Skeletal muscle tissue (tissue), 4 donors: ENCODE measurements around the gene LRCH3. TPM values are rescaled to one million over a fixed set of nuclear protein-coding genes. Genes with fewer than 3 reads are reported as not detected.

Source experiments
- H3K27ac ChIP-seq: one replicate; pipeline ENCODE4 v1.7.0; 2013; ENCODE audit warnings: mild to moderate bottlenecking, low read depth, low read length, inconsistent platforms
- H3K27me3 ChIP-seq, 3 donors: one replicate each; pipeline ENCODE4 v1.7.0; 2013; ENCODE audit warnings: low read length in 3 of 3; ENCODE audit not compliant: control insufficient read depth in 3 of 3, insufficient read depth in 3 of 3
- H3K36me3 ChIP-seq, 3 donors: one replicate each; pipeline ENCODE4 v1.7.0; 2013; ENCODE audit warnings: low read length in 3 of 3; ENCODE audit not compliant: control insufficient read depth in 3 of 3, insufficient read depth in 3 of 3
- H3K4me1 ChIP-seq, 3 donors: one replicate each; pipeline ENCODE4 v1.7.0; 2013; ENCODE audit warnings: low read length in 3 of 3, mild to moderate bottlenecking in 3 of 3; ENCODE audit not compliant: control insufficient read depth in 3 of 3, insufficient read depth in 3 of 3
- H3K4me3 ChIP-seq, 3 donors: one replicate each; pipeline ENCODE4 v1.7.0; 2013; ENCODE audit warnings: low read length in 3 of 3
- H3K9ac ChIP-seq, 3 donors: one replicate each; pipeline ENCODE4 v1.7.0; 2013; ENCODE audit warnings: low read length in 3 of 3, mild to moderate bottlenecking in 3 of 3, moderate library complexity in 2 of 3, low read depth in 1 of 3
- H3K9me3 ChIP-seq, 3 donors: one replicate each; pipeline ENCODE4 v1.7.0; 2013; ENCODE audit warnings: low read length in 3 of 3; ENCODE audit not compliant: control insufficient read depth in 3 of 3
- total RNA-seq: library from RNA; depleted of rRNA; stranded (reverse); fragments of >200 nt; gene quantifications from one replicate; pipeline ENCODE4 v1.2.3, GENCODE V29; 2014
- donor health status: Osteomylitis.

The LRCH3 gene
- total RNA-seq, 1 donor from 2014 or later: 48.0 TPM

DNA sequence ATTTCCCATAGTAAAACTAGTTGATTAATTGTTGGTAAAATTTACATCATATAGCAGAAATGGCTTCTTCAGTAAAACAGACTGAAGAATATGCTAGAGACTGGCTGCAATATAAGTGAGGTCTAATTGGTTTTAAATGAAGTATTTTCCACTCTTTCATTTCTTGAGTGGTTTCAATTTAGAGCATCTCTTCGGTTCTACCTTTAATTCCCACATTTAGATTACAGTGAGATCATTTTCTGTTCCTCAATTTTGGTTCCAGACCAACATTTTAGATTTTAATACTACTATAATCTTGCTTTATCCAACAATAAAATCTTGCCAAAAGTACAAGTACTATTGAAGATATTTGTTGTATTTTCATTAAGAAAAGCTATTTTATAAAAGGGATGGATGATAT is 1.0 kb upstream of the LRCH3 start:
- Histone ChIP-seq H3K4me1 (peaks cover 0 to 11% (median 4%) of the 10 kb centered on the region in 3 donors), H3K27ac (peak overlapping the region; percentile 95), H3K36me3 (peaks cover 0 to 2% (median 0%) of the 10 kb centered on the region in 3 donors), H3K9me3 (no peaks in the 10 kb centered on the region), H3K27me3 (no peaks in the 10 kb centered on the region), H3K4me3 (no peak overlapping the region), H3K9ac (no peak overlapping the region)

DNA sequence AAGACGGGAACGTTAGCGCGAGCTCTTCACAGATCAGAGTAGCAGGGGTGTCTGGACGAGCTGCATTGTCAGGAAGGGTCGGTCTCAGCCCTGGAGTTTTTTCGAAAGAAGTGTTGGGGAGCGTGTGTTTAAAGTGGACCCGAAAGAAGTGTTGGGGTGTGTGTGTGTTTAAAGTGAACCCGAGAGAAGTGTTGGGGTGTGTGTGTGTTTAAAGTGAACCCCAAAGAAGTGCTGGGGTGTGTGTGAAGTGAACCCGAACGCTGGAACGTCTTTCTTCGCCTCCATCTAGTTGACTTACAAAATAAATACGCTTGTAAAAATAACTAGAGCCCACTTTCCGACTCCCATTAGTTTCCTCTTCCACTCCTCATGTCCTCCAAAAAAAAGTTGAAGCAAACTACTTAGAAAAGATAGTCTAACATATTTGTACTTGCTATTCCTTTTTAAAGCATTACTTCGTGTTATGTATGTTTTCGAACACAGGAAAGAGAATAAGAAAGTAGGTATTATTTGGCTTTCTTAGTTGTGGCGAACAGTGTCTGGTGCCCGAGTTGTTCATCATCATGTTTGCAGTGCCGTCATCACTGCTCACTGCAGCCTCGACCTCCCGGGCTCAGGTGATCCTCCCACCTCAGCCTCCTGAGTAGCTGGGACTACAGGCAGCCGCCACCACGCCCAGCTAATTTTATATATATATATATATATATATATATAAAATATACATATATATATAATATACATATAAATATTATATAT is 1.0 kb downstream of the LRCH3 start:
- H3K27ac ChIP-seq: peak overlapping the region; percentile 95
- H3K9ac ChIP-seq: peak overlapping the region; percentile 84 to 97 (median 96)
- peaks cover 0 to 15% (median 4%) of the 10 kb centered on the region in 3 donors for H3K4me1 ChIP-seq
- no peaks in the 10 kb centered on the region for H3K27me3 ChIP-seq
- H3K4me3 ChIP-seq: peak overlapping the region; percentile 88 to 96 (median 89)
- H3K36me3 ChIP-seq: no peaks in the 10 kb centered on the region
- no peaks in the 10 kb centered on the region for H3K9me3 ChIP-seq

DNA sequence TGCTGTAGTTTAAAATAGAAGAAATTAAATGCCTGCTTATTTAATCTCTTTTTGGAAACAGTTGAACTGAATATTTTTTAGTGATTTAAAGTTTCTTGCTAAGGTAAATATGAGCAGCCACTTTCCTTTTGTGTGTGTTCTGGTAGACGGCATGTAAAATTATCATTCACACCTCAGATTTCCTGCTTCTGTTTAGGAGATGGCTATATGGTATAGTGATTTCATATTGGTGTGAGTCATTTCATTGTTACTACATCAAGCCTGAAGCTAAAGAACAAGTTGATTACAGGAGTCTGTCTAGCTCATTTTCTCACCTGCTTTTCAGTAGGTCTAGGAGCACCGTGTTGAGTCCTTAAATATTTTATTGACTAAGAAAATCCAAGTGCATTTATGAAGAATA is 2.2 kb downstream of the LRCH3 start:
- no peaks in the 10 kb centered on the region for H3K36me3 ChIP-seq
- no peak overlapping the region for H3K9ac ChIP-seq
- H3K9me3 ChIP-seq: no peaks in the 10 kb centered on the region
- H3K4me1 ChIP-seq: peaks cover 0 to 16% (median 6%) of the 10 kb centered on the region in 3 donors
- no peak overlapping the region for H3K27ac ChIP-seq
- no peaks in the 10 kb centered on the region for H3K27me3 ChIP-seq
- no peak overlapping the region for H3K4me3 ChIP-seq

DNA sequence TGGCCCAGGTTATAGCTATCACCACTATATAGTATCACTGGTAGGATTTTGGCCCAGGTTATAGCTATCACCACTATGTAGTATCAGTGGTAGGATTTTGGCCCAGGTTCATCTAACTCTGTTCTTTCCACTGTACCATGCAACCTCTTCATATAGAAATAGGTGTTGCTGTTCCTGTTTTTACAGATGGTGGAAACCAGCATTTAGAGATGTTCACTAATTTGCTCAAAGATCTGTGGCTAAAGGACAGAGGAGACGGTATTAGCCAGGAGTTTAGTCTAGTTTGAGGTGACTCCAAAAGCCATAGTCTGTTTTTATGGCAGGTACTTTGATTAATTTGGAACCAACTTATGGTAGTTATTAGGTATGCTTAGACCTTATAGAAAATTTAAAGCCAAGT is 3.1 kb downstream of the LRCH3 start:
- no peaks in the 10 kb centered on the region for H3K9me3 ChIP-seq
- peaks cover 6 to 24% (median 15%) of the 10 kb centered on the region in 3 donors for H3K4me1 ChIP-seq
- no peaks in the 10 kb centered on the region for H3K27me3 ChIP-seq
- no peak overlapping the region for H3K9ac ChIP-seq
- no peak overlapping the region for H3K27ac ChIP-seq
- no peaks in the 10 kb centered on the region for H3K36me3 ChIP-seq
- no peak overlapping the region for H3K4me3 ChIP-seq

DNA sequence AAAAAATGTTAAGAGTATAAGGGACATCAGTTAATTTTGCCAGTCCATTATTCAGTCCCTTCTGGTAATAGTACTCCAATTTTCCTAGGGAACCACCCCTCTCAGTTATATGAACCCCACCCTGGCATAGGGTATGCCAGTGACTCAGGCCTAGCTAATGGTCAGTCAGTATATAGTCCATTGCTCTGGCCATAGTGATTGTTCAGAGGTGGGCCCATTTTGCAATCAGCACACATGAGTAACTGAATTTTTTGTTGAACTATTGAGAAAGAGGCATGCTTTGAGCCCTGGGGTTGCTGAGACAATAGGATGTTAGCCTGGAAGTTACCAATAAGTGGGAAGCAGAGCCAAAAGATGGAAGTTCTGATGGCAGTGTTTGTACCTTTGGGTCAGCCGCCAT is 4.1 kb downstream of the LRCH3 start:
- Histone ChIP-seq H3K27me3 (no peaks in the 10 kb centered on the region), H3K36me3 (no peaks in the 10 kb centered on the region), H3K27ac (no peak overlapping the region), H3K9me3 (no peaks in the 10 kb centered on the region), H3K4me3 (no peak overlapping the region), H3K9ac (no peak overlapping the region), H3K4me1 (peaks cover 6 to 27% (median 17%) of the 10 kb centered on the region in 3 donors)

DNA sequence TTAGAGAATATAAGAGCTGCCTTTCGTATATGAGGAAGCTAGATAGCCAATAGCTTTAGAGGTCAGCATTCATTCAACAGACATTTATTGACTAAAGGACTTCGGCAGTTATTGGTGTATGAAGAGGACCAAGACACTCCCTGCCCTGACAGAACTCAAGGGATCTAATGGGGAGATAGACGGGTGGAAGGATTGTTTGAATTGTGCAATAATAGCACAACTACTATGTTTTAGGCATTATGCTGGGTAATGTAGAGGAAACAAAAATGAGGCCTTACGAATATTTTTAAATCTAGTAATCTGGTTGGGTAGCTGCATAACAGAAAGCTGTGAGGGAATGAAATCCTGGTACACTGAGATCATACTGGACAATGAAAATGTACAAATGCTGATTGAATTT is 5.0 kb downstream of the LRCH3 start:
- H3K4me1 ChIP-seq: peaks cover 6 to 24% (median 17%) of the 10 kb centered on the region in 3 donors
- H3K4me3 ChIP-seq: no peak overlapping the region
- H3K9me3 ChIP-seq: no peaks in the 10 kb centered on the region
- H3K27me3 ChIP-seq: no peaks in the 10 kb centered on the region
- H3K36me3 ChIP-seq: no peaks in the 10 kb centered on the region
- no peak overlapping the region for H3K27ac ChIP-seq
- no peak overlapping the region for H3K9ac ChIP-seq

DNA sequence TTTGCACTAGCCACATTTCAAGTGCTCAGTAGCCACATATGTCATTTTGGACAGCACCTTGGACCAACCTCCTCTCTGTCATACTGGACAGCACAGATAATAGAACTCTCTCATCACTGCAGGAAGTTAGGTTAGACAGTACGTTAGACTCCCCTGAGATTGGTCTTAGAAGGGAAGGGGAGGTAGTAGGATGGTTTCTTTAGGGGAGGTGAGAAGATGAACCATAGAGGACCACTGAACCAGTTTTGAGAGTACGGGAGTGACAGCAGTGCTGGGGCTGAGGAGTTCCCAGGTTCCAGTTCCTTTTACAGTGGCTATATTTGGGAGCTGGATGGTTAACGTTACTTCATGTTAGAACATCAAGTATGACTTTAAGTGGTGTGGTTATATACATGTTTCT is 7.8 kb downstream of the LRCH3 start:
- Histone ChIP-seq H3K27me3 (no peaks in the 10 kb centered on the region), H3K9ac (no peak overlapping the region), H3K27ac (no peak overlapping the region), H3K4me3 (peak overlapping the region in 1 of 3 donors; percentile 16), H3K4me1 (peaks cover 6 to 29% (median 16%) of the 10 kb centered on the region in 3 donors), H3K9me3 (no peaks in the 10 kb centered on the region), H3K36me3 (no peaks in the 10 kb centered on the region)

DNA sequence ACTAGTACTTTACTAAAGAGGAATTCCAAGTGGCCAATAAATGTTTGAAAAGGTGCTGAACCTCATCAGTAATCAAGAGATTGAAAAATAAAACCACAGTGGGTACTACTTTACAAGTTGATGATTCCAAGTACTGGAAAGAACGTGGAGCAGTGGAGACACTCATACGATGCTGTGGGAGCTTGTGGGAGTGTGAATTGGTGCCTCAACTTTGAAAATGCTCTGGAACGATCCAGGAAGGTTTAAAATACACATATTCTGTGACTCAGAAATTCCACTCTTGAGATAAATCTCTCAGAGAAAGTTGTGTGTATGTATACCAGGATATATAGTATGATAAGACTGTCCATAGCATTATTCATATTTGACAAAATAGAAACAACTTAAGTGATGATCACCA is 9.3 kb downstream of the LRCH3 start:
- Histone ChIP-seq H3K4me3 (no peak overlapping the region), H3K27me3 (no peaks in the 10 kb centered on the region), H3K9ac (no peak overlapping the region), H3K27ac (no peak overlapping the region), H3K36me3 (no peaks in the 10 kb centered on the region), H3K4me1 (peaks cover 6 to 19% (median 16%) of the 10 kb centered on the region in 3 donors), H3K9me3 (no peaks in the 10 kb centered on the region)

DNA sequence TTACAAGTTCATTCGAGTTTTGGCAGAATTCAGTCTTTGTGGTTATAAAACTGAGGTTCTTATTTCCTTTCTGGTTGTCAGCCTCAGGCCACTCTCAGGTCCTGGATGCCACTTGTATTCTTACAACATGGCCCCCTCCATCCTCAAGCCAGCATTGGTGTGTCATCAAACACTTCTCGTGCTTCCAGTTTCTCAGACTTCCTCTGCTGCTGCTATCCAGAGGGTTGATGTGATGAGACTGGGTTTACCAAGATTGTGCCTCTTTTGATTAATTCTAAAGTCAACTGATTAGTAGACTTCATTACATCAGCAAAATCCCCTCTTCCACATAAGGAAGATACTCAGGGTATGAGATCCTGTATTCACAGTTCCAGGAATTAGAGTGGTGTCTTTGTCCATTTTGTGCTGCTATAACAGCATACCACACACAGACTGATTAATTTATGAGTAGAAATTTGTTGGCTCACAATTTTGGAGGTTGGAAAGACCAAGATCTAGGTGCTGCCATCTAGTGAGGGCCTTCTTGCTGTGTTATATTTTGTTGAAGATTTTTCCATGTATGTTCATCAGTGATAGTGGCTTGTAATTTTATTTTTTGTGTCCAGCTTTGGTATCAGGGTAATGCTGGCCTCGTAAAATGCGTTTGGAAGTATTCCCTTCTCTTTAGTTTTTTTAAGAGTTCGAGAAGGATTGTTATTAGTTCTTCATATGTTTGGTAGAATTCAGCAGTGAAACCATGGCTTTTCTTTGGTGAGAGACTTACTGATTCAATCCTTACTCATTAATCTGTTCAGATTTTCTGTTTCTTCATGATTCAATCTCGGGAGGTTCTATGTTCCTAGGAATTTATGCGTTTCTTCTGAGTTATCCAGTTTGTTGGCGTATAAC is 11.1 kb downstream of the LRCH3 start:
- H3K4me3 ChIP-seq: no peak overlapping the region
- no peaks in the 10 kb centered on the region for H3K36me3 ChIP-seq
- no peak overlapping the region for H3K9ac ChIP-seq
- H3K4me1 ChIP-seq: peaks cover 6 to 19% (median 16%) of the 10 kb centered on the region in 3 donors
- no peak overlapping the region for H3K27ac ChIP-seq
- no peaks in the 10 kb centered on the region for H3K27me3 ChIP-seq
- no peaks in the 10 kb centered on the region for H3K9me3 ChIP-seq
